ENCODE measurements around the gene CREG1.
A peak's percentile ranks its signal among the peaks of the same experiment; 100 is the strongest.
"Not testable (repeated sequence)": the region's sequence is repeated elsewhere in the genome, so short reads cannot be mapped to it uniquely, and the experiment has no call there.

CREG1 gene

GRCh38 chr1:167565922-167566321 is 12.4 kb upstream of the CREG1 start:
- intact Hi-C loops (cut with DNase I) = no loop called here
- DNase-seq = no peak

GRCh38 chr1:167564612-167565270 is 11.2 kb upstream of the CREG1 start:
- DNase-seq = no peak
- intact Hi-C loops (cut with DNase I) = no loop called here

- intact Hi-C loops (cut with DNase I) = no loop called here
- no peak for DNase-seq
Measured at GRCh38 chr1:167563579-167564246, 10.2 kb upstream of the CREG1 start.

GRCh38 chr1:167562702-167563101 is 9.1 kb upstream of the CREG1 start:
- no peak for DNase-seq
- intact Hi-C loops (cut with DNase I) = no loop called here

DNA sequence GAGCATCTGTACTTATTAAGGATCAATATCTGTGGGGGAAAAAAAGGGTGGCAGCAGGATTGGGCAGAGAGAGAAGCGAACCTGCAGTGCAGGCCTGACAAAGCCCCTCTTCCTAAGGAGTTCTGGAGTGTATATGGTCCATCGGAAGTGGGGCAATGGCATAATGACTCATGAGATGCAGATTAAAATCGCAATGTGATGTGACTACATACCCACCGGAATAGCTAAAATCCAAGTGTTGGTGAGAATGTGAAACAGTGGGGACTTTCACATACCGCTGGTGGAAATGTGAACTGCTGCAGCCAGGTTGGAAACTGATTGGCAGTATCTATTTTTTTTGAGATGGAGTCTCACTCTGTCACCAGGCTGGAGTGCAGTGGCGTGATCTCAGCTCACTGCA is 8.2 kb upstream of the CREG1 start:
- intact Hi-C loops (cut with DNase I) = no loop called here
- DNase-seq = no peak

- intact Hi-C loops (cut with DNase I) = loop anchor here (10.0 kb wide), 1 partner anchor 129 kb away; no protein-coding TSS in a partner anchor
- peak in 9 of 10 donors; percentile 52 to 93 (median 79) for DNase-seq
Measured at GRCh38 chr1:167555971-167556714, 2.6 kb upstream of the CREG1 start.

- not testable (repeated sequence) for DNase-seq
- intact Hi-C loops (cut with DNase I) = loop anchor here (10.0 kb wide), 1 partner anchor 130 kb away; no protein-coding TSS in a partner anchor
Measured at GRCh38 chr1:167555072-167555471, 1.5 kb upstream of the CREG1 start.

DNA sequence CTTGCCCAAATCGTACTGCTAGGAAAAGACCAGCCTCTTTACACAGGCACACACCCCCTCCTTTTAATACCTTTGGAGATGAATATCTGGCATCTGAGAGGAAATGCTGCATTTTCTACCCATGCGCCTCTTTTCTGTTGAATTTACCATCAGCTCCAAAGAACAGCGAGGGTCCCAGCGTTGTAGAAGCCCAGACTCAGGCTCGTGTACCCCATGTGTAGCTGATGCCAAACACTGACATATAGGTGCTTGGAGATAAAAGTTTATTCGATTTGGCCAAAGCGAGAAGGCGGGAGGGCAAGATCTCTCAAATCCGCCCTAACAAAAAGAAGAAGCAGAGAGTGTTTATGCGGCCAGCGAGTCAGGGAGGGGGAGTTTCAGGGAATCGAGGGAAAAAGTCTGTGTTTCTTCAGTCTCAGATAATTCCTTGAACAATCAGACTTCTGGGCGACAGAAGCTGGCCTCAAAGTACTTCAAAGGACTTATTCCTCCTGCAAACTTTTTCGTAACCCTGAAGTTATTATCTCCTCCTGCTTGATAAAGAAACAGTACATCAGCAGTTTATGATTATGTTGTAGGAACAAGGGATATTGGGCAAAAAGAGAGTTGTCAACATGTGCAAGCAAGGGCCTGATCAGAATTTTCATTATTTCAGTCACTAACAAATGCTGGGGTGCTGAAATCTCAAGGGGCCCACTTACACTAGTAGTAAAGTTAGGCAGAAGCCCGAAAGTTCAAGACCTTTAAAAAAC is 642 bp upstream of the CREG1 start:
- DNase-seq = no peak

GRCh38 chr1:167551362-167551761 is 2.2 kb downstream of the CREG1 start:
- intact Hi-C loops (cut with DNase I) = loop anchor here (10.0 kb wide), 1 partner anchor 133 kb away; no protein-coding TSS in a partner anchor
- no peak for DNase-seq

More for the DNA sequence above, 642 bp upstream of the CREG1 start:
- intact Hi-C loops (cut with DNase I) = loop anchor here (10.0 kb wide), 1 partner anchor 131 kb away; no protein-coding TSS in a partner anchor

DNA sequence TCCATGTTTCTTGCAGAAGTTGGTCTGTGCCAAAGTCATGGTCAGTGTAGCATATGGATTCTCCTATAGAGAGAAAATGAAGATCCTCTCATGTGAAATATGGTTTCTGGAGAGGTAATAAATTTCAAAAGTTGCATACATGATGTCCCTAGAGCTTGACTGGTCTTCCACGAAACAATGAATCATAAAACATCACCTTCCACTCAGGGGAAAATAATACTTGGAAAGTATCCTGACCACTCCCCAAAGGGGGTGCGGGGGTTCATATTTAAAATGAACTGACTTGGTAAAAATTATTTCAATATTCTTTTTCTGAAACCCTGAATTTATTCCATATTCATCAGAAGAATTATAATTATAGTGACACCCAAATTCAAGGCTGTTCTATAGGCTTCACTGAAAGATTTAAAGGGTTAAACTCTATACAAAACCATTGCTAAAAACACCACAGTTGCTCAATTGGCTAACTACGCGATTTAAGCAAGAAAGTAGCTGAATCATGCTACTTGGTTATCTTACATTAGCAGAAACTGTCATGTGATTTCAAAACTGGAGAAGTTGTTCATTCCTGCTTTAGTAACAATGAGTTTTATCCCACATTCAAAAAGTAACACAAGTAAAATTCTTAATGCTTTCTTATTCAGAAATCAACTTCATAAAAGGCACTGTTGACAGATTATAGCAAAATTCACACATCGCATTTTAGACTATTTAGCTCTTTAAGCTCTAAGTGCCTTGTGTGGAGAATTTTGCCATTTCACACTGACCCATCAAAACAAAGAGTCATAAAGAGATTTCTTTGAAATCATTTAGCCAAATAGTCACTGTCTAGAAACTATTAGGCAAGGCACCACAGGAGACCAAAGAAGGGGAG is 5.3 kb downstream of the CREG1 start:
- intact Hi-C loops (cut with DNase I) = no loop called here
- no peak for DNase-seq

- DNase-seq = no peak
- intact Hi-C loops (cut with DNase I) = no loop called here
Measured at GRCh38 chr1:167546935-167547334, 6.6 kb downstream of the CREG1 start.

DNA sequence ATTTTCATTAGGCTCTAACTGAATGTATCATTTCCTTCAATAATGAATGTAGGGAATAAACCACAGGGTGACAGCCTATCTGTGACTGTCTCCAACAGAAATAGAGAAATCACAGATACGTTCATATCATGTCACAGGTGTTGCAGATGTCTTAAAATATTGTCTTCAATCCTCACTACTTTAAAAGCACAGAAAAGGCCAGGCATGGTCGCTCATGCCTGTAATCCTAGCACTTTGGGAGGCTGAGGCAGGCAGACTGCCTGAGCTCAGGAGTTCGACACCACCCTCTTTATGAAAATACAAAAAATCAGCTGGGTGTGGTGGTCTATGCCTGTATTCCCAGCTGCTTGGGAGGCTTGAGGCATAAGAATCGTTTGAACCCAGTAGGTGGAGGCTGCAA is 8.2 kb downstream of the CREG1 start:
- intact Hi-C loops (cut with DNase I) = no loop called here
- no peak for DNase-seq

DNA sequence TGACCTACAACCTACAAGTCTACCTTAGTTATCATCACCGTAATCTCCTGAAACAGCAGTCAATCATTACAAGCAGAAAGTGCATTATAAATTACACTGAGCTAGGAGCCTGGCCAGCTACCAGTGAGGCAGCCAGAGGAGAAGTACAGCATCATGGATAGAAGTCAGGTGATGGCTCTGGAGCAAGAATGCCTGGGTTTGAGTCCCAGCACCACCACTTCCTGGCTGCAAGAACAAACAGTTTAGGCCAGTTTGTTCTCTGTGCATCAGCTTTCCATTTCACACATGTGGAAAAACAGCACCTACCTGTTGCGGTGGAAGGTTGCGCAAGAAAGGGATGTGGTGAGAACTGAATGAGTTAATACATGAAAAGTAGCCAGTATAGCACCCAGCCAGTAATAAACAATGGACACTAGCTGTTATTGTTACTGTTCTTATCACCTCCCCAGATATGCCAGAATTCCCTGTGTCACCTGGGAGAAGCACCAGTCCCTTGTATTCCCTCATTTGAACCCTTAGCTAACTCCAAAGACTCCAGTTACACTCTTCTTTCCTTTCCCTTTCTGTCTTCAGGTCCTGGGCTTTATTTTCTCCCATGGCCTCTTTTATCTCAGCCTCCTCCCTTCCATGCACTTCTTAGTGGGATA is 9.0 kb downstream of the CREG1 start:
- intact Hi-C loops (cut with DNase I) = no loop called here
- DNase-seq = no peak

- no peak for DNase-seq
- intact Hi-C loops (cut with DNase I) = no loop called here
Measured at GRCh38 chr1:167543199-167543990, 10.2 kb downstream of the CREG1 start.

DNA sequence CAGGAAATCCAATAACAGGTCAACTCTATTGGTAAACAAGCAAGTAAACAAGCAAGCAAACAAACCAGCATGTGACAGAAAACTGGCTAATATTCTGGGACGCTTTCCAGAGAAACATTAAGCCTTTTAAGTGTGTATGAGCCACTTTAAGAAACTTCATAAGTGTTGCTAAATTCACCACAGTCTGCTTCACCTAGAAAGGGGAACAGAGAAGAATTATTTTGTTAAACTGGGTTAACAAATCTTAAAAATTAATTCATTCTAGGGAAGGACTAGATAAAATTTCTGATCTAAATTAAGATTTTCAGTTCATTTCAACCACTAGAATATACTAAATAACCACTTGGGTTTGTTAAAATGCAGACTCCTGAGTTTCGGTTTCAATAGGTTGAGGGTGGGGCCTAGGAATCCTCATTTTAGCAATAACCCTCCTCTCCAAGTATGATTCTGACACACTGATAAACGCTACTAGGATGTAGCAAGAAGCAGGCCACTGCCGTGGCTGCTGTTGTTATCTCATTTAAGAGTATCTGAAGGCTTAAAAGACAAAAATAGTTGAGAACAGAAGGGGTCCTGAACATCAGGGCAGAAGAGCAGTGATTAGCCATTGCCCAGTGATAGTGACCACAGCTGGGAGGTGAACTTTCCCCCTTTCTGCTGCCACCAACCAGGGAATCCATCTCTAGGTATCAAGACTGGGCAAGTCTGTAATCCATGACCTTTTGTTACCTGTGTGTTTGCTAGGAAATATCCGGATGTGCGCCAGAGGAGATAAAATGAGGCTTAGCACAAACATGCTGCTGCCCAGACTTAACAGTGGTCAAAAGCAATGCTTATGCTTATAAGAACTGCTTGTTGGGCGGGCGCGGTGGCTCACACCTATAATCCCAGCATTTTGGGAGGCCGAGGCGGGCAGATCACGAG is 11.2 kb downstream of the CREG1 start:
- no peak for DNase-seq
- intact Hi-C loops (cut with DNase I) = no loop called here

- DNase-seq = no peak
- intact Hi-C loops (cut with DNase I) = no loop called here
Measured at GRCh38 chr1:167541610-167542009, 12.0 kb downstream of the CREG1 start.

GRCh38 chr1:167541003-167541402 is 12.6 kb downstream of the CREG1 start:
- intact Hi-C loops (cut with DNase I) = no loop called here
- no peak for DNase-seq

Measured in posterior cingulate gyrus (tissue), 11 donors.